COR-L47 (cell line): ENCODE results near the gene C19orf44.
"Not testable (repeated sequence)": the region's sequence is repeated elsewhere in the genome, so short reads cannot be mapped to it uniquely, and the experiment has no call there.

Source experiments
- DNase-seq: peaks from one replicate; lab custom pipeline; 2025; lab: John Stamatoyannopoulos, UW

C19orf44 gene

DNA sequence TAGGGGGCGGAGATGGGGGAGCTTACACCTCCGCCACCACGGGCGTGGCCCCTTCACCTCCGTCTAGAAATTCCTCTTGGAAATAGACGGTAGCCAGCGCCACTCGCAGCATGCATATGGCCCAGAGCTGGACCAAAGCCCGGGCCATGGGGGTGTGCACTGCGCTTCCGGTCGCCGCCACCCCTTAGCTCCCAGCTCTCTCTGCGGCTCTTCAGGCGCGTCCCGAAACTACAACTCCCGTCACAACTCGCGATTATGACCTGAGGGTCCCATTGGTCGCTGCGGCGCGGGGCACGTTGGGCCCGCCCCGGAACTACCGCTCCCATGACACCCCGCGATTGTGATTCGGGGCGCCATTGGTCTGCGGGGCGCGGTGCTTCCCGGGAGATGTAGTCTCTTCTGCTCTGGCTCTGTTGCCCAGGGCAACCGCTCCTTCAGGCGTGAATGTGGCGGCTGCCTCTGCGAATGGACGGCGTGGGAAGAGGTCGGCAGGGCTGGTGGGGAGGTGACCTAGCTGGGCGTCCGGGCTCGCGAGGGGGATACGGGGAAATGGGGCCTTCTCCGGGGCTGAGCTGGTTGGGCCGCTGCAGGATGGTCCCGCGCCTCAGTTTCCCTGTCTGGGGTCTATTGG lies at the start of gene C19orf44, which contains the start of gene CALR3:
TSS of gene C19orf44 (plus strand) at position 413 of the 631 bp plus-strand sequence. CDS start 4,399 bp downstream, outside the sequence.
TSS of gene CALR3 (minus strand) at position 186 of the 631 bp plus-strand sequence. CDS start at position 148, 38 bp downstream.
- DNase-seq, result peak; percentile 98

DNA sequence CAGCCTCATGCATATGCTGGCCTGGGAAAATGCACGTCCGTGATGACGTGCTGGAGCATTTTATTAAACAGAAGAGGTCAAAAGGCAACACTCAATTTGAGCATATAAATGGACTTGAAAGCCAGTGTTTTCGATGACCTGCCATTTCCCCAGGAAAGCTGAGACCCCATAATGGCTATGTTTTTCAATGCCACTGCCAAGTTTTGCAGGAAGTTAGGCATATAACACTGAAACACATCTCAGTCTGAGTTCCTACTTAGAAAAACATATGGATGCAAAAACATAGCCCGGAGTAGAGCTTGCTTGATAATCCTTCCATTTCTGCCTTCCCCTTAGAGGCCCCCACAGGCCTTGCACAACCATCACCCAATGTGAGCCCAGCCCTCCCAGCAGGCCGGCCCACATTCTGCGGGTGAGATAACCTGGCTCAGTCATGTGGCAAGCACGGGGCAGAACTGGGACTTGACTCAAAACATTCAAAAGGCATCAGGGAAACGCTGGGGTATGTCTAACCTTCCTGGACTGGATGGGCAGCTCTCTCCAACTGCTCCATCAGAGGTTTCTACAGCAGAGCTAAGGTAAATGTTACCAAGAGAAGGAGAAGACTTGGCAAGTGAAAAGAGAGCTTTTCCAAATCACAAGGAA lies 49.3 kb upstream of the C19orf44 start:
- no peak for DNase-seq

DNA sequence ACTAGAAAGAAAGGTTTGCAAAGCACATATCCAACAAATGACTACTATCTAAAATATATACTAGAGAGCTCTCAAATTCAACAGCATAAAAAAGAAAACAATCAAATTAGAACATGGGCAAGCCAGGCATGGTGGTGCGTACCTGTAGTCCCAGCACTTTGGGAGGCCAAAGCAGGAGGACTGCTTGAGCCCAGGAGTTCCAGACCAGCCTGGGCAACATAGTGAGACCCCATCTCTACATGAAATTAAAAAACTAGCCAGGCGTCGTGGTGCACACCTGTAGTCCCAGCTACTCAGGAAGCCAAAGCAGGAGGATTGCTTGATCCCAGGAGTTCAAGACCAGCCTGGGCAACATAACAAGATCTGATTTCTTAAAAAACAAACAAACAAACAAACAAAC lies 47.3 kb upstream of the C19orf44 start:
- not testable (repeated sequence) for DNase-seq

DNA sequence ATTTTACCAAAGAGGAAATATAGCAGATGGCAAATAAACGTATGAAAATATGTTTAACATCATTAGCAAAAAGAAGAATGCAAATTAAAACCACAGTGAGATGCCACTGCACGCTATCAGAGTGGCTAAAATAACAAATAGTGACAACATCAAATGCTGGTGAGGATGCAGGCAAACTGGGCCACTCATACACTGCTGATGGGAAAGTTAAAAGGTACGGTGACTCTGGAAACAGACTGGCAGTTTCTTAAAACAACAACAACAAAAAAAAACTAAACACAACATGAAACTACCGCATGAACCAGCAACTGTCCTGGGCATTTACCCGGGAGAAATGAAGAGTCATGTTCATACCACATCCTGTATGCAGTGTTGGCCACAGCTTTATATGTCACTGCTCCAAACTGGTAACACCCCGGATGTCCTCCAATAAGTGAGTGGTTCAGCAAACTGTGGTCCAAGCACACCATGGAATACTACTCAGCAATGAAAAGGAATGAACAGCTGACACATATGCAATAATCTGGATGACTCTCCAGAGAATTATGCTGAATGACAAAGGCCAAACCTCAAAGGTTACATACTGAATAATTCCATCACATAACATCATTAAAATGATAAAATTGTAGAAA lies 46.7 kb upstream of the C19orf44 start:
- DNase-seq, result no peak

DNA sequence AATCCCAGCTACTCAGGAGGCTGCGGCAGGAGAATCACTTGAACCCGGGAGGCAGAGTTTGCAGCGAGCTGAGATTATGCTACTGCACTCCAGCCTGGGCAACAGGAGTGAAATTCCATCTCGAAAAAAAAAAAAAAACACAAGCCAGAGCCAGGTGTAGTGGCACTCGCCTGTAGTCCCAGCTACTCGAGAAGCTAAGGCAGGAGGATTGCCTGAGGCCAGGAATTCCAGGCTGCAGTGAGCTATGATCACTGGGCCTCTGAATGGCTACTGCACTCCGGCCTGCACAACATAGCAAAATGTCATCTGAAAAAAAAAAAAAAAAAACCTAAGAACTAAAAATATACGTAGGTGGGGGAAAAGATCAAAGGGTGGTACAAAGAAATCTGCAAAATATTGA lies 43.9 kb upstream of the C19orf44 start:
- DNase-seq, result no peak

DNA sequence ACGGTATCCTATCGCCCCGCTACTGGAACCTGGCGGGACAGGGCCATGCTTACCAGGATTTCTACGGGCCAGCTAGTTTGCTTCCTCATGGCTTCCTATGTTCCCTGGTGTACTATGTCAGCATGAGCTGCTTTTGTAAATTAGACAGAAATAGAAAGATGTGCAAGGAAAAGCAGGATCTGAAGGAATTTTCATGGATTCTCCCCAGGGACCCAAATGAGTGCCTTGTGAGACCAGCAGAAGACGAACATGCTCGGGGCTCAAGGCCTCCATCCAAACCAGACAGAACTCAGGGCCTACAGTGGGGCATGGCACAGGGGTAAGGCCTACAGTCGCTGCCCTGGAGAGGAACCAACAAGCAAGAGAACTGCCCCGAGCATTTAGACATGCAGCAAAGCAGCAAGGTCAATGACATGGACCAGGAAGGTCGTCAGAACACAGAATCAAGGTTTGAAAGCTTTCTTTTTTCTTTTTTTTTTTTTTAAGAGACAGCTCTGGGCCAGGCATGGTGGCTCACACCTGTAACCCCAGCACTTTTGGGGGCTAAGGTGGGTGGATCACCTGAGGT lies 41.8 kb upstream of the C19orf44 start:
- DNase-seq, result no peak

DNA sequence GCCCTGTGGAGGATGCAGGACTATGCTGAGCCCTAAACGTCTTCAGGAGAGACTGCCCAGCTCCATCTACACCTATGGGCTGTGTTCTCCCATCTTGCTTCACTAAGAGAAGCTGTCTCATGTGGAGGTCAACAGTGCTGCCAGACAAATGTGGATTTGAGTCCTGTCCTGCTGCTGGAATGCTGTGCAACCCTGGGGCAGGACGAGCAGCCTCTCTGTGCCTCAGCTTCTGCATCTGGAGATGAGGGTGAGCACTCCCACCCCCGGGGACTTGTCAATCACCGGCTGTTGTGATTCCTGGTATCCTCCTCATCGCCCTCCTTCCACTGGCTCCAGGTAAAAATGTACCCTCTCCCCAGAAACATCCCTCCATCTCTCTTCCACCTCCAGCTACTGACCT lies 40.7 kb upstream of the C19orf44 start:
- no peak for DNase-seq

DNA sequence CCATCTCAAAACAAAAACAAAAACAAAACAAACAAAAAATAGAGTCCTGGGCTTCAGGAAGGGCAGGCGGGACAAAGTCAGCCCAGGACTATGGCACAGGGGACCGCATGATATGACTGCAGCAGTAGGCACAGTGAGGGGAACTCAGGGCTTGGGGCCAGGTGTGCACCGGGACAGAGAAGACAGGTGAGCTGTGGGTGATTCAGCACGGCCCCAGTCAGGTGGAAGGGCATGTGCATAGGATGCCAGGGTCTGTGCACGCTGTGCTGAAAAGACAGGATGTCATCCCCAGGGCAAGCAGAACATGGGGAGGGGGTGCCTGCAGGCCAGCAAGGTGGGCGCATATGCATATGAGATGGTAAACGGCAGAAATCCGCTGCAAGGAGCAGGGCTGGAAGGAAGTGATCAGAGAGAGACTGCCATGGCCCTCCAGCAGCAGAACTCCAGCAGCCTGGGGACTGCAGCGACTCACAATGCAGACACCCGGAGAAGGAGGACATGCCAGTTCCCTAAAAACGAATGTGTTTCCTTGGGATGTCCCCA lies 39.5 kb upstream of the C19orf44 start:
- DNase-seq, result no peak

DNA sequence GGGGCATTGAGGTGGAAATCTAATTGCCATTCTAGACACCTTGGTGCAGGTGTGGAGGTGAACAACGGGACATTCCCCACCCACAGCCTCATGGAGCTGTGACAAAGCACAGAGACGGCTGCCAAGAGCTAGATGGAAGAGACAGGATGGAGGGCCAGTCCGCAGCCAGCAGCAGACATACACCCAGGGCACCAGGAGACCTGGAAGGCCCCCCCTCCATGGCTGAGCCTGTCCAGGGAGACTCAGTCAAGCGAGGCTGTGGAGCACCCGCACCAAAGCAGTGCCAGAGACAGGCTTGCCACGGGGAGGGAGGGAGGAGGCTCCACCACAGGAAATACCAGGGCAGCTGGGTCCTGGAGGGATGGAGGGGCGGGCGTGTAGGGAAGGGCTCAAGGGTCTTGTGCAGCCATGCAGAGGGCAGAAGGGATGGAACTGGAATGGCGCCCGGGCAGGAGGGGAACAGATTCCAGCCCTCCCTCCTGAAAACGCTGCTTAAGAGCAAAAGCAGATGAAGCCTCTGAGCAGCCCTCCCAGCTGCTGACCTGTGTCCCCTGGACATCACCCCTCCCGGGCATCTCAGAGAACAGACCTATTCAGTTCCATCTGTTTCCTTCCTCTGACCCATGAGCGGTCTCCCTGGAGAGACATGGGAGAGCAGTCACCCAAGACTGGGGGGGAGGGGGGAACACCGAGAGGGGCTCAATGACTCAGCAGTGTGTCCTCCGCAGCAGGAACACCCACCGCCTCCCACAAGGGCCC lies 38.8 kb upstream of the C19orf44 start:
- no peak for DNase-seq

DNA sequence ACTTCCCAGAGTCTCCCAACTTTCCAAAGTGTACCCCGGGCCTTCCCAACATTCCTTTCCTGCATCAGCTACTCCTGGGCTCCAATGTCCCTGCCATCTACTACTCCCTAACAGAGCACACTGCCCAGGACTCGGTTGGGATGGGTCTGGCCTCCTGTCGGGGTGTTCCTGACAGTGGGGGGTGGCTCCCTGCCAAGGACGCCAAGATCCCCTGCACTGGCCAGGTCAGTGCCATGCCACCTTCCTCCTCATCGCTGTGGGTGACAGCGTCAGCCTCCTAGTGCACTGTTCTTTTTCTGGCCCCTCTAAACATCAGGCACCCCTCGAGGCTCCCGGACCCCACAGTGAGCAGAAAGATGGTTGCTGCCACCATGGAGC lies 38.3 kb upstream of the C19orf44 start:
- no peak for DNase-seq

DNA sequence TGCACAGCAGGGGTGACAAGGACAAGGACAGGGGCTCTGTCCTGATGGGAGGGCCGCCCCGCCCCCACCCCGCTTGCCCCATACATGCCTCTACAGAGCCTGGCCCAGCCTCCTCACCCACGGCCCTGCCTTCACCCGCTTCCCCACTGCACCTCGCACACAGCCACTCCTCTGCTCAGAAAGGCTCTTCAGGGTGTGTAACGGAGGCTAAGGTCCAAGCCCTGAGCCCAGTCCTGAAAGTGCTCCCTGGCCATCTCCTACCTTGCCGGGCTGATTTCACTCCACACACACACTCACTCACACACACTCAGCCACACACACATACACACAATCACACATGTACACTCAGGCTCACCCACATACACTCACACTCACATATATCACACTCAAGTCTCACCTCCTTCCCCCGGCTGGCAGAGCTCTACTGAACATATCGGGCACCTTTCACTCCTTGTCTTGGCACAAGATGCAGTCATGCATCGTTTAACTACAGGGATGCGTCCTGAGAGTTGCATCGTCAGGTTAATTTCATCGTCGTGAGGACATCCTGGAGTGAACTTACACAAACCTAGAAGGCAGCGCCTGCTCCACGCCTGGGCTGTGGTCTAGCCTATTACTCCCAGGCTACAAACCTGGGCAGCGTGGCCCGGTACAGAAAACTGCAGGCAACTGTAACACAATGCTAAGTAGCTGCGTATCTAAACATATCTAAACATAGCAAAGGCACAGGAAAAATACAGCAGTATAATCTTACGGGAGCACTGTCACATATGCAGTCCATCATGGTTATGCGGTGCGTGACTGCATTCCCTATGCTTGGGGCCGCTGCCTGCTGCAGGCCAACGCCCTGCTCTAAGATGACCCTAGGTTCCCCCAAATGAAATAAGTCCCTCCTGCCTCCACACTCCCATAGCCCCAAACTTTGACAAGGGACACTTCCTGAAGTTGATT lies 37.5 kb upstream of the C19orf44 start:
- no peak for DNase-seq

DNA sequence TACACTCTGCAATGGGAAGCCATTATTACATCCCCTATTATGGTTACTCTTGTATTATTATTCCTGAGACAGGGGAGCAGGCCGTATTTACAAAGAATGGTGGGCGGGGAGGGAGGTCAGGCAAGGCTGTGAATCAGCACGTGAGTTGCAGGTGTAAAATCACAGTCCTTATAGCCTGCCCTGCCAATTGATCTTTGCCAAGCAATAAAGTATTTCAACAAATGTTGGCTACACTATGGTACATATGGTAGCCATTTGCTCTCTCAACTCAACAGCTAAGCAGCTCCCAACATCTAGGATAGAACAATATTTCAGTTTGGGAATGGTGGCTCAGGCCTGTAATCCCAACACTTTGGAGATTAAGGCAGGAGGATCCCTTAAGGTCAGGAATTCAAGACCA lies 36.5 kb upstream of the C19orf44 start:
- DNase-seq, result no peak

DNA sequence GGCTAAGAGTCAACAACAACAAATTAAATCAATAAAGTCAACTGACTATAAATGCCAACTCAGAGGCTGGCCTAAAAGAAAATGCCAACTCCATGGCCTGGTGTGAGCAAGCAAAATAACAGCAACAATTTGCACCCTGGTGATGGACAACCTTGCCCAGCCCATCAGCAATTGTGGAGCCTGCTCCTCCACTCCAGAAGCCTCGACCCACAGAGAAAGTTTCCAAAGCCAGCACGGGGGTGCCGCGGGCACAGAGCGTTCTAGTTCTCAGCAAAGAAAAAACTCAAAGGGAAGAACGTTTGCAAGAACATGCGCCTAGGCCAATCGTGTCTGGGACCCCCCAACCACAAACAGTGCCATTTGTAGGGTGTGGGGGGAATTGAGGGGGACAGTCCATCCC lies 35.7 kb upstream of the C19orf44 start:
- no peak for DNase-seq

DNA sequence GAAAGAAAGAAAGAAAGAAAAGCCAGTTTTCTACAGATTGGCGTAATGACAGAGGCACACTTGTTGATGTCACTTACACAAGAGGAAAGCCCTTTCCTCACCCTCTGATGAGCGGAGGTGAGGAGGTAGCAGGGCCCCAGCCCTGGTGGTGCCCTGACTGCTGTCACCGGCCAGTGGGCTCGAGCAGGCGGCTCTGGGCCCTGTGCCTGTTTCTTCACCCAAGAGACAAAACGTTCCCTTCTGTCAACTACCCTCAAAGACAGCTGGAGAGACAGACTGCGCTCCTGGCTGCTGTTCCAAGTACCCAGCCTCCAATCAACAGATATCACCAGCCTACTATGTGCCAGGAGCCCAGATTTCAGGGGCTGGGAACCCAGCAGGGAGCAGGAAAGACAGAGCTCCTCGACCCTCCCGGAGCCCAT lies 34.6 kb upstream of the C19orf44 start:
- no peak for DNase-seq

DNA sequence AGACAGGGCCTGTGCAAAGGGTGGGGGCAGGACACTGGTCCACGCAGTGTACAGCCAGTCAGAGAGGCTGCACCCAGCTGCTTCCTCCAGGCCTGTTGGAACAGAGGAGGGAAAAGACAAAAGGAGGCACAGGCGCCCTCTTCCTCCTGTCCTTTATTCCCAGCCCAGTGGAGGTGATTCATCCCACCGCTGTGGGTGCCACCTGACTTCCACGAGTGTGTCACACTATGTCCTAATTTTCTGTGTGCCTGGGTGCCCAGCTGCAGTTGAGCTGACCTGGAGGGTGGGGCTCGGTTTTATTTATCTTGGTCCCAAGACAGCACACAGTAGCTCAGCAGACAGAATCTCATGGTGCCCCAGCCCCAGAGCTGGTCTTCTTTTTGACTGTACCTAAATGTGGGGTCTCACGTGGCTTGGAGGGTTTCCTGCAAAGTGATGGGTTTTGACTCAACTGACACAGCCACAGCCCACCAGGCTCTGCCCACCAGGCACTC lies 33.4 kb upstream of the C19orf44 start:
- DNase-seq, result no peak

DNA sequence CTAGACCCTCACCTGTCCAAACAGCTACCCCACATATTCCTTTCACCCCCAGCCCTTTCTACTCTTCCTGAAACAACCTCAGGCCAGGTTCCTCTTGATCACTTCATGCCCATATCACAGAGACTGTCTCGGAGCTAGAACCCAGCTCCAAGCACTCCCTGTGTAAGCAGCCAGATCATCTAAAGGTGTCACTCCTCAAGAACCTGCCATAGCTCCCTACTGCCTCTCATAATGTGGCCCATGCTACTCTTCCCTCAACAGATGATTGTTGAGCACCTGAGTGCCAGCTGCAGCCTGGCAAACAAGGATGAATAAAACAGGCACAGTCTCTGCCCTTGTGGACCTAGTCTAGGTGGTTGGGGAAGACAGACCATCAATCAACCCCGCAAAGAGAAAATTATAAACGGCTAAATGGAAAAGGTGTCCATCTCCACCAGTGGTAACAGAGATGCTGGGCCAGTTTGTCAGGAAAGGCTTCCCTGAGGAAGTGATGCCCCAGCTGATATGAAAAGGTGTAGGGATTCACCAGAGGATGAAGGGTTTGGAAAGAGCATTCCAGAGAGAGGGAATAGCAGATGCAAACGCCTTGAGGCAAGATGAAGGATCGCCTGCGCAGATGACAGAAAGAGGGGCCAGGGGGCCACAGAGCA lies 32.7 kb upstream of the C19orf44 start:
- no peak for DNase-seq

DNA sequence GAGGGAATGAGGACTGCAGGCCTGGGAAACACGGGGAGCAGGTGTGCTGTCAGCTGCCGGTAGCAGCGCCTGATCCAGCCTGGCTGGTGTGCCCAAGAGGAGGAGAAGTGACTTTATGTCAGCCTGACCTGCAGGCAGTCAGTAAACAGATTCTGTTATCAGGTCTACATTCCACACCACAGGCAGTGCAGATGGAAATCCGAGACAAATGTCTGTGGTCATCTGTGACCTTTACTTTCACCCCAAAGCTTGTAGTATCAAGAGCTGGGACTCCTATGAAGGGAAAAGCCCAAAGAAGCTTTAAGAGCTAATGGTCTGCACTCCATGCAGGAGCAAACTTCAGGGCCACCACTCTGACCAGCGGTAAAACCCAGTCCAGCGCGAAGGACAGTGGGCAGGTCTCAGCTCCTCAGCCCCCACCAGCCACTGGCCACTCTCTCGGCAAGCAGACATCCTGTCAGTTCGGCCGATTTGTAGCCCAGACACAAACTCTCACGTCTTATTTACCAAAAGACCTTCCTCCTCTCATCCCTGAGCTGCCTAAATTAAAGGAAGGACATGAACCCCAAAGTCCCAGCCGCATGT lies 32.1 kb upstream of the C19orf44 start:
- DNase-seq, result no peak

DNA sequence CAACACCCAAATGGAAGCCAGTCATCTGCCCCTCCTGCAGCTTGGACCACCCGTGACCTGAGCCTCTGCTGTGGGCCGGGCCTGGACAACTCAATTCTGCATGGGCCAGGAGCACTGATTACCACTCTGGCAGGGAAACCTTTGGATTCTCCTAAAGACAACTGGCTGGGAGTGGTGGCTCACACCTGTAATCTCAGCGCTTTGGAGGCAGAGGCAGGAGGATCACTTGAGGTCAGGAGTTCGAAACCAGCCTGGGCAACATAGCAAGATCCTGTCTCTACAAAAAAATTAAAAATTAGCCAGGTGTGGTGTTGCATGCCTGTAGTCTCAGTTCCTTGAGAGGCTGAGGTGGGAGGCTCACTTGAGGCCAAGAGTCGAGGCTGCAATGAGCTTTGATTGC lies 31.0 kb upstream of the C19orf44 start:
- DNase-seq, result no peak

DNA sequence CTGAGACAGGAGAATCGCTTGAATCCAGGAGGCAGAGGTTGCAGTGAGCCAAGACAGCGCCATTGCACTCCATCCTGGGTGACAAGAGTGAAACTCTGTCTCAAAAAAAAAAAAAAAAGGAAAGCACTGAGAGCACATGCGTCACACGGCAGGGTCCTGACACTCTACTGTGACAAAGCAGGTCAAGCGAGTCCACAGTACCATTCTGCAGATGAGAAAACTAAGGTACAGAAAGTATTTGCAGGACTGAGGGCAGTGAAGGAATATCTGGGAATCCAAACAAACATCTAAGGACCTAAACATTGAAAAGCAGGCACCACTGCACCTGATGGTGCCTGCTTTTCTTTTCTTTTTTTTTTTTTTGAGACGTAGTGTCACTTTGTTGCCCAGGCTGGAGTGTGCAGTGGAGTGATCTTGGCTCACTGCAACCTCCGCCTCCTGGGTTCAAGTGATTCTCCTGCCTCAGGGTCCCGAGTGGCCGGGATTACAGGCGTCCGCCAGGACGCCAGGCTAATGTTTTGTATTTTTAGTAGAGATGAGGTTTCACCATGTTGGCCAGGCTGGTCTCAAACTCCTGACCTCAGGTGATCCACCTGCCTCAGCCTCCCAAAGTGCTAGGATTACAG lies 29.3 kb upstream of the C19orf44 start:
- not testable (repeated sequence) for DNase-seq
